Liver (tissue), 9 donors: Measurements from ENCODE around the gene MED16. TPM values are rescaled to one million over a fixed set of nuclear protein-coding genes. Genes with fewer than 3 reads are reported as not detected.

Experiments
- DNase-seq: peaks from one replicate; pipeline ENCODE4 v3.0.0-alpha.2; 2017; ENCODE audit warnings: low spot score
- H3K27ac ChIP-seq, 2 donors: one replicate each; pipeline ENCODE4 v1.7.0; 2013; ENCODE audit warnings: inconsistent platforms in 2 of 2, low read length in 2 of 2, control low read depth in 1 of 2, low read depth in 1 of 2, mild to moderate bottlenecking in 1 of 2
- H3K27me3 ChIP-seq, 4 donors: one replicate each; pipeline versions ENCODE4 v1.6.1 to v1.7.0; 2013; ENCODE audit warnings: low read length in 3 of 4, inconsistent platforms in 1 of 4, mild to moderate bottlenecking in 1 of 4, moderate library complexity in 1 of 4; ENCODE audit not compliant: control insufficient read depth in 4 of 4, insufficient read depth in 4 of 4
- H3K36me3 ChIP-seq, 4 donors: one replicate each; pipeline versions ENCODE4 v1.6.1 to v1.7.0; 2013; ENCODE audit warnings: low read length in 3 of 4, mild to moderate bottlenecking in 3 of 4, low read depth in 1 of 4, moderate library complexity in 1 of 4; ENCODE audit not compliant: control insufficient read depth in 4 of 4, insufficient read depth in 3 of 4
- H3K4me1 ChIP-seq, 4 donors: one replicate each; pipeline versions ENCODE4 v1.6.1 to v1.7.0; 2013; ENCODE audit warnings: low read length in 3 of 4, mild to moderate bottlenecking in 3 of 4, moderate library complexity in 1 of 4; ENCODE audit not compliant: control insufficient read depth in 4 of 4, insufficient read depth in 4 of 4
- H3K4me3 ChIP-seq, 3 donors: one replicate each; pipeline versions ENCODE4 v1.6.1 to v1.7.0; 2013; ENCODE audit warnings: low read length in 3 of 3, control low read depth in 1 of 3, low read depth in 1 of 3, mild to moderate bottlenecking in 1 of 3
- H3K9ac ChIP-seq, 2 donors: one replicate each; pipeline ENCODE4 v1.7.0; 2013; ENCODE audit warnings: low read length in 2 of 2, mild to moderate bottlenecking in 2 of 2, moderate library complexity in 2 of 2, control low read depth in 1 of 2, low read depth in 1 of 2
- H3K9me3 ChIP-seq, 4 donors: one replicate each; pipeline versions ENCODE4 v1.6.1 to v1.7.0; 2013; ENCODE audit warnings: low read length in 3 of 4; ENCODE audit not compliant: control insufficient read depth in 4 of 4
- ATF3 ChIP-seq: IDR thresholded peaks from 2 replicates; pipeline ENCODE4 v1.6.1; 2016; ENCODE audit warnings: antibody characterized with exemption
- EGR1 ChIP-seq, 2 donors: IDR thresholded peaks; 2 replicates each; pipeline ENCODE4 v1.6.1; 2016 to 2018; ENCODE audit warnings: antibody characterized with exemption in 2 of 2, low read depth in 2 of 2
- FOXA1 ChIP-seq: IDR thresholded peaks from 2 replicates; pipeline ENCODE4 v1.6.1; 2016; ENCODE audit warnings: antibody characterized with exemption
- FOXA2 ChIP-seq: IDR thresholded peaks from 2 replicates; pipeline ENCODE4 v1.6.1; 2016; ENCODE audit warnings: antibody characterized with exemption
- GABPA ChIP-seq, 2 donors: IDR thresholded peaks in 1 of 2; conservative IDR thresholded peaks in 1 of 2; 2 replicates each; pipeline ENCODE4 v1.6.1; 2016; ENCODE audit warnings: antibody characterized with exemption in 2 of 2, mild to moderate bottlenecking in 1 of 2, moderate library complexity in 1 of 2
- HNF4A ChIP-seq, 2 donors: conservative IDR thresholded peaks; 2 replicates each; pipeline ENCODE4 v1.6.1; 2016; ENCODE audit warnings: antibody characterized with exemption in 2 of 2, mild to moderate bottlenecking in 2 of 2
- HNF4G ChIP-seq: IDR thresholded peaks from 2 replicates; pipeline ENCODE4 v1.6.1; 2016; ENCODE audit warnings: antibody characterized with exemption
- JUND ChIP-seq, 2 donors: IDR thresholded peaks; 2 replicates each; pipeline ENCODE4 v1.6.1; 2016; ENCODE audit warnings: antibody characterized with exemption in 2 of 2
- NR2F2 ChIP-seq: IDR thresholded peaks from 2 replicates; pipeline ENCODE4 v1.6.1; 2016; ENCODE audit warnings: antibody characterized with exemption
- RAD21 ChIP-seq, 2 donors: IDR thresholded peaks; 2 replicates each; pipeline ENCODE4 v1.6.1; 2016; ENCODE audit warnings: antibody characterized with exemption in 2 of 2, mild to moderate bottlenecking in 2 of 2
- RXRA ChIP-seq, 2 donors: IDR thresholded peaks; 2 replicates each; pipeline ENCODE4 v1.6.1; 2017 to 2018; ENCODE audit warnings: antibody characterized with exemption in 2 of 2, mild to moderate bottlenecking in 1 of 2
- SP1 ChIP-seq: IDR thresholded peaks from 2 replicates; pipeline ENCODE4 v1.6.1; 2018; ENCODE audit warnings: antibody characterized with exemption, mild to moderate bottlenecking
- TAF1 ChIP-seq: conservative IDR thresholded peaks from 2 replicates; pipeline ENCODE4 v1.6.1; 2016; ENCODE audit warnings: antibody characterized with exemption, mild to moderate bottlenecking
- YY1 ChIP-seq: IDR thresholded peaks from 2 replicates; pipeline ENCODE4 v1.6.1; 2016; ENCODE audit warnings: antibody characterized with exemption, mild to moderate bottlenecking
- ZBTB33 ChIP-seq: IDR thresholded peaks from 2 replicates; pipeline ENCODE4 v1.6.1; 2016; ENCODE audit warnings: antibody characterized with exemption
- WGBS: extraction: QIAGEN DNeasy Blood & Tissue Kit; methylation state at CpG from one replicate; pipeline ENCODE4 v1.1.7; 2013; 5-methylcytosine and 5-hydroxymethylcytosine counted together
- polyA plus RNA-seq, 2 donors: library from polyadenylated mRNA; stranded (reverse) in 1 of 2; unstranded in 1 of 2; fragments of 200-250 nt in 1 of 2; fragments of >200 nt in 1 of 2; fragmentation: Nextera tagmentation in 1 of 2; extraction: Ambion mirVana in 1 of 2; gene quantifications; one replicate each; pipeline versions ENCODE4 v1.2.1 to v1.2.3, GENCODE V29; 2013 to 2015
- total RNA-seq, 2 donors: library from RNA; depleted of rRNA; stranded (reverse); fragments of >200 nt; gene quantifications; one replicate each; pipeline ENCODE4 v1.2.3, GENCODE V29; 2014
- TF ChIP-seq, protein P1 (sequence below): IDR thresholded peaks from 2 replicates; pipeline ENCODE4 v1.6.1; 2016; ENCODE audit warnings: antibody characterized with exemption
- TF ChIP-seq, protein P2 (sequence below): IDR thresholded peaks from 2 replicates; pipeline ENCODE4 v1.6.1; 2016; ENCODE audit warnings: antibody characterized with exemption, mild to moderate bottlenecking
- TF ChIP-seq, protein P3 (sequence below): fragments of 150-350 bp; IDR thresholded peaks from 2 replicates; pipeline ENCODE4 v1.5.1; 2017; ENCODE audit warnings: improper control_type of control experiment, low read depth, low read length; ENCODE audit not compliant: missing input control
- donor health status: healthy.
- donor health status: healthy.
- donor health status: healthy.
- donor health status: healthy.
- donor health status: healthy.

The MED16 gene
- total and polyA plus RNA-seq, 4 donors, result 30.6 to 50.5 (median 41.0) TPM

- H3K27me3 ChIP-seq, result no peaks in the 10 kb centered on the region
- 50% methylated on average over 38 of the region's 38 CpGs for WGBS
These were observed 61.3 kb downstream of the MED16 start for GRCh38 chr19:831407-832369.

More at GRCh38 chr19:831407-832369, 61.3 kb downstream of the MED16 start:
- Histone ChIP-seq H3K9me3 (no peaks in the 10 kb centered on the region), H3K4me3 (no peak overlapping the region), H3K4me1 (no peaks in the 10 kb centered on the region), H3K36me3 (no peaks in the 10 kb centered on the region), H3K27ac (no peak overlapping the region), H3K9ac (no peak overlapping the region)
- no peak for DNase-seq
- no peak for TF ChIP-seq ATF3
- no peak for TF ChIP-seq JUND (IDR thresholded peaks at IDR 0.05)
- no peak for TF ChIP-seq EGR1 (IDR thresholded peaks at IDR 0.05; ENCODE audit: low read depth in 2 of 2)
- TF ChIP-seq, protein P1, sequence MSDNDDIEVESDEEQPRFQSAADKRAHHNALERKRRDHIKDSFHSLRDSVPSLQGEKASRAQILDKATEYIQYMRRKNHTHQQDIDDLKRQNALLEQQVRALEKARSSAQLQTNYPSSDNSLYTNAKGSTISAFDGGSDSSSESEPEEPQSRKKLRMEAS, result no peak
- TF ChIP-seq TAF1, result no peak
- no peak for TF ChIP-seq YY1
- TF ChIP-seq ZBTB33, result no peak
- TF ChIP-seq RAD21 (IDR thresholded peaks at IDR 0.05), result no peak
- no peak for TF ChIP-seq HNF4A (conservative IDR thresholded peaks at IDR 0.05)
- TF ChIP-seq HNF4G, result no peak
- no peak for TF ChIP-seq GABPA (IDR thresholded peaks at IDR 0.05 in 1 of 2, conservative IDR thresholded peaks at IDR 0.05 in 1 of 2)
- TF ChIP-seq RXRA (IDR thresholded peaks at IDR 0.05), result no peak
- TF ChIP-seq, protein P2, sequence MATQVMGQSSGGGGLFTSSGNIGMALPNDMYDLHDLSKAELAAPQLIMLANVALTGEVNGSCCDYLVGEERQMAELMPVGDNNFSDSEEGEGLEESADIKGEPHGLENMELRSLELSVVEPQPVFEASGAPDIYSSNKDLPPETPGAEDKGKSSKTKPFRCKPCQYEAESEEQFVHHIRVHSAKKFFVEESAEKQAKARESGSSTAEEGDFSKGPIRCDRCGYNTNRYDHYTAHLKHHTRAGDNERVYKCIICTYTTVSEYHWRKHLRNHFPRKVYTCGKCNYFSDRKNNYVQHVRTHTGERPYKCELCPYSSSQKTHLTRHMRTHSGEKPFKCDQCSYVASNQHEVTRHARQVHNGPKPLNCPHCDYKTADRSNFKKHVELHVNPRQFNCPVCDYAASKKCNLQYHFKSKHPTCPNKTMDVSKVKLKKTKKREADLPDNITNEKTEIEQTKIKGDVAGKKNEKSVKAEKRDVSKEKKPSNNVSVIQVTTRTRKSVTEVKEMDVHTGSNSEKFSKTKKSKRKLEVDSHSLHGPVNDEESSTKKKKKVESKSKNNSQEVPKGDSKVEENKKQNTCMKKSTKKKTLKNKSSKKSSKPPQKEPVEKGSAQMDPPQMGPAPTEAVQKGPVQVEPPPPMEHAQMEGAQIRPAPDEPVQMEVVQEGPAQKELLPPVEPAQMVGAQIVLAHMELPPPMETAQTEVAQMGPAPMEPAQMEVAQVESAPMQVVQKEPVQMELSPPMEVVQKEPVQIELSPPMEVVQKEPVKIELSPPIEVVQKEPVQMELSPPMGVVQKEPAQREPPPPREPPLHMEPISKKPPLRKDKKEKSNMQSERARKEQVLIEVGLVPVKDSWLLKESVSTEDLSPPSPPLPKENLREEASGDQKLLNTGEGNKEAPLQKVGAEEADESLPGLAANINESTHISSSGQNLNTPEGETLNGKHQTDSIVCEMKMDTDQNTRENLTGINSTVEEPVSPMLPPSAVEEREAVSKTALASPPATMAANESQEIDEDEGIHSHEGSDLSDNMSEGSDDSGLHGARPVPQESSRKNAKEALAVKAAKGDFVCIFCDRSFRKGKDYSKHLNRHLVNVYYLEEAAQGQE, result no peak
- TF ChIP-seq, protein P3, sequence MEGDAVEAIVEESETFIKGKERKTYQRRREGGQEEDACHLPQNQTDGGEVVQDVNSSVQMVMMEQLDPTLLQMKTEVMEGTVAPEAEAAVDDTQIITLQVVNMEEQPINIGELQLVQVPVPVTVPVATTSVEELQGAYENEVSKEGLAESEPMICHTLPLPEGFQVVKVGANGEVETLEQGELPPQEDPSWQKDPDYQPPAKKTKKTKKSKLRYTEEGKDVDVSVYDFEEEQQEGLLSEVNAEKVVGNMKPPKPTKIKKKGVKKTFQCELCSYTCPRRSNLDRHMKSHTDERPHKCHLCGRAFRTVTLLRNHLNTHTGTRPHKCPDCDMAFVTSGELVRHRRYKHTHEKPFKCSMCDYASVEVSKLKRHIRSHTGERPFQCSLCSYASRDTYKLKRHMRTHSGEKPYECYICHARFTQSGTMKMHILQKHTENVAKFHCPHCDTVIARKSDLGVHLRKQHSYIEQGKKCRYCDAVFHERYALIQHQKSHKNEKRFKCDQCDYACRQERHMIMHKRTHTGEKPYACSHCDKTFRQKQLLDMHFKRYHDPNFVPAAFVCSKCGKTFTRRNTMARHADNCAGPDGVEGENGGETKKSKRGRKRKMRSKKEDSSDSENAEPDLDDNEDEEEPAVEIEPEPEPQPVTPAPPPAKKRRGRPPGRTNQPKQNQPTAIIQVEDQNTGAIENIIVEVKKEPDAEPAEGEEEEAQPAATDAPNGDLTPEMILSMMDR, result no peak
- TF ChIP-seq SP1, result no peak
- no peak for TF ChIP-seq FOXA1
- no peak for TF ChIP-seq NR2F2
- no peak for TF ChIP-seq FOXA2
